ENCODE results near the gene FKRP.
"Not testable (repeated sequence)": the region's sequence is repeated elsewhere in the genome, so short reads cannot be mapped to it uniquely, and the experiment has no call there.

Gene FKRP

GRCh38 chr19:46704379-46705076 lies 41.3 kb upstream of the FKRP start:
- H3K79me1 ChIP-seq (ENCODE audit: low read length) = no peaks in the 10 kb centered on the region
- no peak overlapping the region for H2BK5ac ChIP-seq (ENCODE audit: low read length)
- H3K4me2 ChIP-seq (ENCODE audit: low read length) = no peak overlapping the region
- H3K18ac ChIP-seq (ENCODE audit: low read length) = no peak overlapping the region
- H2BK15ac ChIP-seq (replicated peaks; ENCODE audit: low read depth) = no peak overlapping the region
- H3K9ac ChIP-seq (ENCODE audit: low read length) = no peak overlapping the region
- H3K27ac ChIP-seq (ENCODE audit: low read depth, low read length) = no peak overlapping the region
- H3K79me2 ChIP-seq (ENCODE audit: control insufficient read depth, insufficient read depth, low read length) = no peaks in the 10 kb centered on the region
- WGBS (ENCODE audit: extremely low coverage, insufficient coverage, low lambda C conversion rate) = no CpG with 5 or more reads among the region's 21 CpGs
- no peak overlapping the region for H4K5ac ChIP-seq (ENCODE audit: low read length)
- no peaks in the 10 kb centered on the region for H3K4me1 ChIP-seq (ENCODE audit: control insufficient read depth, low read depth, low read length)
- no peak overlapping the region for H2AK5ac ChIP-seq (ENCODE audit: low read length)
- no peak overlapping the region for H3K4ac ChIP-seq (ENCODE audit: low read depth, low read length)
- peaks cover 9% of the 10 kb centered on the region for H3K36me3 ChIP-seq (ENCODE audit: control insufficient read depth, insufficient read depth, low read length)
- H3K23ac ChIP-seq (ENCODE audit: low read length) = no peak overlapping the region
- peak; percentile 72 for DNase-seq
- H2BK120ac ChIP-seq (ENCODE audit: low read depth, low read length) = no peak overlapping the region
- no peak overlapping the region for H4K8ac ChIP-seq (ENCODE audit: low read depth, low read length)
- H3K4me3 ChIP-seq (ENCODE audit: low read length) = no peak overlapping the region
- H3K56ac ChIP-seq (ENCODE audit: low read length) = no peak overlapping the region
- H3K27me3 ChIP-seq (ENCODE audit: insufficient read depth, low read length, poor library complexity) = no peaks in the 10 kb centered on the region

GRCh38 chr19:46710687-46711086 lies 35.2 kb upstream of the FKRP start:
- Histone ChIP-seq H3K56ac (ENCODE audit: low read length) (no peak overlapping the region), H3K79me2 (ENCODE audit: control insufficient read depth, insufficient read depth, low read length) (peaks cover 6% of the 10 kb centered on the region), H3K4ac (ENCODE audit: low read depth, low read length) (no peak overlapping the region), H3K27me3 (ENCODE audit: insufficient read depth, low read length, poor library complexity) (no peaks in the 10 kb centered on the region), H3K27ac (ENCODE audit: low read depth, low read length) (no peak overlapping the region), H2AK5ac (ENCODE audit: low read length) (no peak overlapping the region), H2BK15ac (replicated peaks; ENCODE audit: low read depth) (no peak overlapping the region), H4K8ac (ENCODE audit: low read depth, low read length) (no peak overlapping the region), H2BK5ac (ENCODE audit: low read length) (no peak overlapping the region), H3K18ac (ENCODE audit: low read length) (no peak overlapping the region), H3K9ac (ENCODE audit: low read length) (no peak overlapping the region), H2BK120ac (ENCODE audit: low read depth, low read length) (no peak overlapping the region), H3K36me3 (ENCODE audit: control insufficient read depth, insufficient read depth, low read length) (peaks cover 1% of the 10 kb centered on the region), H3K4me3 (ENCODE audit: low read length) (no peak overlapping the region), H3K4me2 (ENCODE audit: low read length) (no peak overlapping the region), H3K23ac (ENCODE audit: low read length) (no peak overlapping the region), H4K5ac (ENCODE audit: low read length) (no peak overlapping the region), H3K4me1 (ENCODE audit: control insufficient read depth, low read depth, low read length) (no peaks in the 10 kb centered on the region), H3K79me1 (ENCODE audit: low read length) (peaks cover 7% of the 10 kb centered on the region)
- peak; percentile 62 for DNase-seq
- no CpG with 5 or more reads among the region's 25 CpGs for WGBS (ENCODE audit: extremely low coverage, insufficient coverage, low lambda C conversion rate)

GRCh38 chr19:46712768-46713338 lies 33.0 kb upstream of the FKRP start:
- not testable (repeated sequence) for H3K27ac ChIP-seq (ENCODE audit: low read depth, low read length); H3K4me1 ChIP-seq (ENCODE audit: control insufficient read depth, low read depth, low read length)
- no CpG with 5 or more reads among the region's 6 CpGs for WGBS (ENCODE audit: extremely low coverage, insufficient coverage, low lambda C conversion rate)

DNA sequence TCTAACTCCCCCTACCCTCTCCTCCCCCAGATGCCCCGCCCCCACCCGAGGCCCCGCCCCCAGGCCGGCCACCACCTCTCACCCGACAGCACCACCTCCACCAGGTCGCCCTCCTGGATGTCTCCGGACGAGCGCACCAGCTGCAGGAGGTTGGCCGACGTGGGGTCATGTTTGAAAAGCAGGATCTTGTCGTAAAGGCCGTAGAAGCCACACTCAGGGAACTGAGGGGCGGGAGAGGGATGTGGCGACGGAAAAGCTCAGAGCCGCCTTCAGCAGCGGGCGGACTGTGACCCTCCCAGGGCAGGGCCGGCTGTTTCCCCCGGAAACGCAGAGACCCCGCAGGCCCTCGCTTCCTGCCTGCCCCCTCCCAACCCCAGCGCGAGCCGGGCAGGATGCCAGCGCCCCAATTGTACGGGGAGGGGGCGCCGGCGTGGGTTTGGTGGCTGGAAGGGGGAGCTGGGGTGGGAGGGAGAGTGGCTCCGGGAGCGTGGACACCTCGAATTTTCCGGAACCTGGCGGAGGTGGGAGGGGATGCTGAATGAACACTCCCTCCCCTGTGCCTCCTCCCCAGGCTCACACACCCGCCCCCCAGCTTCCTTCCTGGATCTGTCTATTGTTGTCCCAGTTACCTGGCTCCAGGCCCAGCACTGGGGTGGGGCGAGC lies 31.9 kb upstream of the FKRP start:
- H3K9ac ChIP-seq (ENCODE audit: low read length) = peak overlapping the region; percentile 67
- DNase-seq = peak; percentile 97
- H2BK15ac ChIP-seq (replicated peaks; ENCODE audit: low read depth) = no peak overlapping the region
- H3K27me3 ChIP-seq (ENCODE audit: insufficient read depth, low read length, poor library complexity) = no peaks in the 10 kb centered on the region
- H2AK5ac ChIP-seq (ENCODE audit: low read length) = no peak overlapping the region
- peak overlapping the region; percentile 97 for H3K56ac ChIP-seq (ENCODE audit: low read length)
- no peak overlapping the region for H4K5ac ChIP-seq (ENCODE audit: low read length)
- H3K36me3 ChIP-seq (ENCODE audit: control insufficient read depth, insufficient read depth, low read length) = no peaks in the 10 kb centered on the region
- peak overlapping the region; percentile 54 for H3K27ac ChIP-seq (ENCODE audit: low read depth, low read length)
- H3K4me1 ChIP-seq (ENCODE audit: control insufficient read depth, low read depth, low read length) = no peaks in the 10 kb centered on the region
- peaks cover 10% of the 10 kb centered on the region for H3K79me2 ChIP-seq (ENCODE audit: control insufficient read depth, insufficient read depth, low read length)
- peak overlapping the region; percentile 83 for H3K4me3 ChIP-seq (ENCODE audit: low read length)
- no peak overlapping the region for H3K23ac ChIP-seq (ENCODE audit: low read length)
- peaks cover 9% of the 10 kb centered on the region for H3K79me1 ChIP-seq (ENCODE audit: low read length)
- peak overlapping the region; percentile 96 for H3K18ac ChIP-seq (ENCODE audit: low read length)
- H2BK5ac ChIP-seq (ENCODE audit: low read length) = peak overlapping the region; percentile 91
- WGBS (ENCODE audit: extremely low coverage, insufficient coverage, low lambda C conversion rate) = no CpG with 5 or more reads among the region's 39 CpGs
- peak overlapping the region; percentile 66 for H2BK120ac ChIP-seq (ENCODE audit: low read depth, low read length)
- H4K8ac ChIP-seq (ENCODE audit: low read depth, low read length) = peak overlapping the region; percentile 78
- peak overlapping the region; percentile 94 for H3K4me2 ChIP-seq (ENCODE audit: low read length)
- H3K4ac ChIP-seq (ENCODE audit: low read depth, low read length) = peak overlapping the region; percentile 99

More at GRCh38 chr19:46712768-46713338, 33.0 kb upstream of the FKRP start:
- not testable (repeated sequence) for H3K4me3 ChIP-seq (ENCODE audit: low read length); H3K36me3 ChIP-seq (ENCODE audit: control insufficient read depth, insufficient read depth, low read length); H3K23ac ChIP-seq (ENCODE audit: low read length); H3K79me1 ChIP-seq (ENCODE audit: low read length); H4K8ac ChIP-seq (ENCODE audit: low read depth, low read length); DNase-seq; H3K18ac ChIP-seq (ENCODE audit: low read length); H3K4ac ChIP-seq (ENCODE audit: low read depth, low read length); H3K9ac ChIP-seq (ENCODE audit: low read length); H2BK15ac ChIP-seq (replicated peaks; ENCODE audit: low read depth); H3K4me2 ChIP-seq (ENCODE audit: low read length); H2AK5ac ChIP-seq (ENCODE audit: low read length); H2BK5ac ChIP-seq (ENCODE audit: low read length); H4K5ac ChIP-seq (ENCODE audit: low read length); H3K27me3 ChIP-seq (ENCODE audit: insufficient read depth, low read length, poor library complexity); H2BK120ac ChIP-seq (ENCODE audit: low read depth, low read length); H3K56ac ChIP-seq (ENCODE audit: low read length)
- peaks cover 10% of the 10 kb centered on the region for H3K79me2 ChIP-seq (ENCODE audit: control insufficient read depth, insufficient read depth, low read length)

- no peak overlapping the region for H3K4me3 ChIP-seq (ENCODE audit: low read length)
- peaks cover 10% of the 10 kb centered on the region for H3K79me2 ChIP-seq (ENCODE audit: control insufficient read depth, insufficient read depth, low read length)
- H3K36me3 ChIP-seq (ENCODE audit: control insufficient read depth, insufficient read depth, low read length) = no peaks in the 10 kb centered on the region
- H3K79me1 ChIP-seq (ENCODE audit: low read length) = peaks cover 9% of the 10 kb centered on the region
- no CpG with 5 or more reads among the region's 12 CpGs for WGBS (ENCODE audit: extremely low coverage, insufficient coverage, low lambda C conversion rate)
- peak overlapping the region; percentile 96 for H3K18ac ChIP-seq (ENCODE audit: low read length)
- H3K4ac ChIP-seq (ENCODE audit: low read depth, low read length) = peak overlapping the region; percentile 99
- peak overlapping the region; percentile 37 for H3K4me2 ChIP-seq (ENCODE audit: low read length)
- peak overlapping the region; percentile 97 for H3K56ac ChIP-seq (ENCODE audit: low read length)
- H3K27me3 ChIP-seq (ENCODE audit: insufficient read depth, low read length, poor library complexity) = no peaks in the 10 kb centered on the region
- no peak overlapping the region for H2BK15ac ChIP-seq (replicated peaks; ENCODE audit: low read depth)
- H2AK5ac ChIP-seq (ENCODE audit: low read length) = no peak overlapping the region
- DNase-seq = no peak
- peak overlapping the region; percentile 54 for H3K27ac ChIP-seq (ENCODE audit: low read depth, low read length)
- peak overlapping the region; percentile 66 for H2BK120ac ChIP-seq (ENCODE audit: low read depth, low read length)
- no peak overlapping the region for H4K5ac ChIP-seq (ENCODE audit: low read length)
- H3K9ac ChIP-seq (ENCODE audit: low read length) = peak overlapping the region; percentile 67
- H3K4me1 ChIP-seq (ENCODE audit: control insufficient read depth, low read depth, low read length) = no peaks in the 10 kb centered on the region
- no peak overlapping the region for H3K23ac ChIP-seq (ENCODE audit: low read length)
- peak overlapping the region; percentile 78 for H4K8ac ChIP-seq (ENCODE audit: low read depth, low read length)
- no peak overlapping the region for H2BK5ac ChIP-seq (ENCODE audit: low read length)
Measured at GRCh38 chr19:46714444-46715106, 31.3 kb upstream of the FKRP start.
